Vagina (tissue), 2 donors: Measurements from ENCODE around the gene ANKRD11. TPM values are rescaled to one million over a fixed set of nuclear protein-coding genes. Genes with fewer than 3 reads are reported as not detected.

Source experiments
- DNase-seq, 2 donors: peaks; one replicate each; pipeline ENCODE4 v3.0.0-alpha.2; 2017; ENCODE audit errors: extremely low spot score in 2 of 2
- H3K27ac ChIP-seq: fragments of 200-600 bp; sonication (generic); one replicate; pipeline ENCODE4 v1.5.1; 2019
- H3K27me3 ChIP-seq: fragments of 200-600 bp; sonication (generic); one replicate; pipeline ENCODE4 v1.5.1; 2019
- H3K36me3 ChIP-seq, 2 donors: fragments of 200-600 bp; sonication (generic); one replicate each; pipeline ENCODE4 v1.5.1; 2017 to 2019
- H3K4me1 ChIP-seq: fragments of 200-600 bp; sonication (generic); one replicate; pipeline ENCODE4 v1.5.1; 2019
- H3K4me3 ChIP-seq, 2 donors: fragments of 200-600 bp; sonication (generic); 1 replicate in 1 of 2; 2 replicates in 1 of 2; pipeline ENCODE4 v1.5.1; 2016 to 2019
- H3K9me3 ChIP-seq: fragments of 200-600 bp; sonication (generic); one replicate; pipeline ENCODE4 v1.5.1; 2019
- CTCF ChIP-seq, 3 experiments: fragments of 450-650 bp in 2 of 3; fragments of 200-600 bp in 1 of 3; sonication (generic) in 1 of 3; IDR thresholded peaks; one replicate each; pipeline ENCODE4 v1.5.1; 2017 to 2019; ENCODE audit warnings: antibody characterized with exemption in 3 of 3, mild to moderate bottlenecking in 2 of 3, moderate library complexity in 2 of 3
- POLR2A ChIP-seq, 2 donors: fragments of 450-650 bp; IDR thresholded peaks; one replicate each; pipeline ENCODE4 v1.6.1; 2017; ENCODE audit warnings: antibody characterized with exemption in 2 of 2, mild to moderate bottlenecking in 2 of 2, moderate library complexity in 2 of 2
- POLR2AphosphoS5 ChIP-seq, 2 donors: sonication (generic); formaldehyde crosslinking; IDR thresholded peaks; one replicate each; pipeline ENCODE4 v1.9.0; 2017; ENCODE audit warnings: antibody characterized with exemption in 2 of 2, mild to moderate bottlenecking in 2 of 2, low read depth in 1 of 2; ENCODE audit not compliant: insufficient read depth in 1 of 2
- intact Hi-C: fragments of 100-400 bp; cut with DNase I; formaldehyde crosslinking; loops from one replicate; pipeline ENCODE4 v1.15.1; 2023
- total RNA-seq: library from RNA; depleted of rRNA; stranded (reverse); fragments of >200 nt; gene quantifications from one replicate; pipeline ENCODE4 v1.2.3, GENCODE V29; 2016

Gene ANKRD11
- total RNA-seq, 1 donor from 2014 or later = 135 TPM

DNA sequence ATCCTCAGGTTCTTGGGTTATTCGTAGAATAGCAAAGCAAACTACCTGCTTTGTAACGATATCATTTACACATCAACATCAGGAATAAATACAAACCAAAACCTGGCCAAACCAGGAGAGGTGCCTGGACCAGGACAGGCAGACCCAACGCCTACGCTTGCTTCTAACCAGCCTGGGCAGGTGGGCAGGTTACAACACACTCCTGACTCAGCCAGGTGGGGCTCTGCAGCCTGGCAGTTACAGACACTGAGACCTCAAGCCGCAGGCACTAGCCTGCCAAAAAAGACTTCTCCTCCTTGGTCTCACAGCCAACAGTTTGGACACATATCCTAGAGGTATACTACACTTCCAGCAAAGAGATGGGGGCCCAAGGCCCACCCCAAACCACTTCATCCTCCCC, 14.0 kb downstream of the ANKRD11 start:
- DNase-seq = no peak

DNA sequence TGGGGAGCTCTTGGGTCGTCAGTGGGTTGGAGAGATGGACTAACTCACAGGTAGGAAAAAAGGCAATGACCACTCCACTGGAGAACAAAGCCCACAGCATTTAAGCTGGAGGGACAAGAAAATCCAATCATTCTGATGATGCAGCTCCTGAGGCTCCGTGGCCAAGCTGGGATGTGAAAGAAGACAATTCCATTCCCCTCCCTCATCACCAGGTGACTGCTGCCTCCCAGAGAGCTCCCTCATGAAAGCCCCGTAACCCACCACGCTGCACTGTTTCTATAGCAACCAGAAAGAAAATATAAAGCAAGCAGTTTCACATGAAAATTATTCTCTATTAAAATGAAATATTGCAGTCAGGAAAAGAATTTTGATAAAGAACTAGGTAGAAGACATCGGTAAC, 15.2 kb downstream of the ANKRD11 start:
- Histone ChIP-seq H3K4me3 (no peak overlapping the region), H3K27ac (no peak overlapping the region), H3K36me3 (no peaks in the 10 kb centered on the region), H3K27me3 (no peaks in the 10 kb centered on the region), H3K4me1 (peaks cover 100% of the 10 kb centered on the region), H3K9me3 (no peaks in the 10 kb centered on the region)
- no peak for DNase-seq
- no peak for TF ChIP-seq POLR2A (IDR thresholded peaks at IDR 0.05)
- no peak for TF ChIP-seq CTCF (IDR thresholded peaks at IDR 0.05)
- no peak for TF ChIP-seq POLR2AphosphoS5 (IDR thresholded peaks at IDR 0.05; ENCODE audit: insufficient read depth in 1 of 2, low read depth in 1 of 2)
- intact Hi-C loops = no loop called here

More for the DNA sequence above, 14.0 kb downstream of the ANKRD11 start:
- no peaks in the 10 kb centered on the region for H3K36me3 ChIP-seq
- no peaks in the 10 kb centered on the region for H3K9me3 ChIP-seq
- no peak overlapping the region for H3K27ac ChIP-seq
- intact Hi-C loops = no loop called here
- H3K4me3 ChIP-seq = no peak overlapping the region
- TF ChIP-seq POLR2AphosphoS5 (IDR thresholded peaks at IDR 0.05; ENCODE audit: insufficient read depth in 1 of 2, low read depth in 1 of 2) = peak; percentile 45 to 53
- TF ChIP-seq CTCF (IDR thresholded peaks at IDR 0.05) = no peak
- H3K27me3 ChIP-seq = no peaks in the 10 kb centered on the region
- peaks cover 100% of the 10 kb centered on the region for H3K4me1 ChIP-seq

DNA sequence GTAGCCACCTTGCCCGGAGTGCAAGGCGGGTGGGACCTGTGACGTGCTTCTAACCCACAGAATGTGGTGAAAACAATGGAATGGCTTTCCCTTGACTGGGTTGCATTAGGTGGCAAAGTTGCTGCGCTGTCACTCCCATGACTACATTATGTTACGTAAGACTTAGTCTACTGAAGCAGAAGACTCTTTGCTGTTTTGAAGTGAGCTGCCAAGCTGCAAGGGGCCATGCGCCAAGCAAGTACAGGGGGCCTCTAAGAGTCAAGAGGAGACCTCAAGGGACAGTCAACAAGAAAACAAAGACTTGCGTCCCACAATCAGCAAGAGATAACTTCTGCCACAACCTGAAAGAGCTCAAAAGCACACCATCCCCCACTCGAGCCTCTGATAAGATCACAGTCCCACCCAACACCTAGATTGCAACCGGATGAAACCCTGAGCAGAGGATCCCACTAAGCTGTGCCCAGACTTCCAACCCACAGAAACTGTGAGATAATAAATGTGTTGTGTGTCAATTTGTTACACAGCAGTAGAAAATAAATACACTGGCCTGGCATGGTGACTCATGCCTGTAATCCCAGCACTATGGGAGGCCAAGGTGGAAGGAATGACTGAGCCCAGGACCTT, 16.5 kb downstream of the ANKRD11 start:
- Histone ChIP-seq H3K4me3 (no peak overlapping the region), H3K36me3 (no peaks in the 10 kb centered on the region), H3K9me3 (no peaks in the 10 kb centered on the region), H3K27me3 (no peaks in the 10 kb centered on the region), H3K27ac (no peak overlapping the region), H3K4me1 (peaks cover 95% of the 10 kb centered on the region)
- no peak for DNase-seq
- intact Hi-C loops = no loop called here
- TF ChIP-seq CTCF (IDR thresholded peaks at IDR 0.05) (no peak), POLR2AphosphoS5 (IDR thresholded peaks at IDR 0.05; ENCODE audit: insufficient read depth in 1 of 2, low read depth in 1 of 2) (peak in 1 of 2 donors; percentile 26)

DNA sequence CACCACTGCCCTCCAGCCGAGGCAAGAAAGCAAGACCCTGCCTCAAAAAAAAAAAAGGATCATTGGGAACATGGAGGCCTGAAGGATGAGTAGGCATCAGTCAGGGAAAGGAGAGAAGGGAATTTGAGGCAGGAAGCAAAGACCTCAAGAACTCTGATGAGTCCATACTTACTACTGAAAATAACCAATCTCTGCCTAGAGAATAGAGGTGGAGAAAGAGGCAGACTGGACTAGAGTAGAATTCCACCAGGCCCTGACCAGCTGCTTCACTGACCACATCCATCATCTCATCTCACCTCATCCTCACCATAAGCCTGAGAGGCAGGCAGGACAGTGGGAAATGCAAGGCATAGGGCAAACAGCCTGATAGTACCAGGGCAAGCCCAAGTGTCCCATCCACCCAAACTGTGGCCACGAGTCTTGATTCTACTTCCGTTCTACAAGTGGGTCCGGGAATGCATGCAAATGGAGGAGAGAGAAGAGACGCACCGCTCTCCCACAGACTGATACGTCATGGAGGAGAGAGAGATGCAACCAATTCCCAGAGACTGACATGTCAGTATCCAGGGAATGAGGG, 17.1 kb downstream of the ANKRD11 start:
- intact Hi-C loops = no loop called here
- H3K36me3 ChIP-seq = no peaks in the 10 kb centered on the region
- DNase-seq = no peak
- no peaks in the 10 kb centered on the region for H3K27me3 ChIP-seq
- peaks cover 95% of the 10 kb centered on the region for H3K4me1 ChIP-seq
- H3K9me3 ChIP-seq = no peaks in the 10 kb centered on the region
- no peak overlapping the region for H3K27ac ChIP-seq
- TF ChIP-seq CTCF (IDR thresholded peaks at IDR 0.05) (no peak), POLR2AphosphoS5 (IDR thresholded peaks at IDR 0.05; ENCODE audit: insufficient read depth in 1 of 2, low read depth in 1 of 2) (no peak), POLR2A (IDR thresholded peaks at IDR 0.05) (no peak)
- no peak overlapping the region for H3K4me3 ChIP-seq

DNA sequence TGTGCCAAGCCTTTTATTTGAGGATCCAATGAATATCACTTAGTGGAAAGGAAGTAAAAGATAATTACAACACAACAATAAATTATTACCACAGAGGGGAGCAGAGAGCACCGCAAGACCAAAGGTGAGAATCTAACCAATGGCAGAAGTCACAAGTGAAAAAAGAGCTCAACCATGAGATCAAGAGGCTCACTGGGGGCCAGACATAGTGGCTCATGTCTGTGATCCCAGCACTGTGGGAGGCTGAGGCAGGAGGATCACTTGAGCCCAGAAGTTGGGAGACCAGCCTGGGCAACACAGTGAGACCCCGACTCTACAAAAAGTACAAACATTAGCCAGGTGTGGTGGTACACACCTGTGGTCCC, 17.7 kb downstream of the ANKRD11 start:
- H3K4me3 ChIP-seq = no peak overlapping the region
- TF ChIP-seq POLR2A (IDR thresholded peaks at IDR 0.05) (no peak), CTCF (IDR thresholded peaks at IDR 0.05) (no peak), POLR2AphosphoS5 (IDR thresholded peaks at IDR 0.05; ENCODE audit: insufficient read depth in 1 of 2, low read depth in 1 of 2) (no peak)
- DNase-seq = no peak
- no peak overlapping the region for H3K27ac ChIP-seq
- peaks cover 92% of the 10 kb centered on the region for H3K4me1 ChIP-seq
- no peaks in the 10 kb centered on the region for H3K9me3 ChIP-seq
- intact Hi-C loops = no loop called here
- H3K27me3 ChIP-seq = no peaks in the 10 kb centered on the region
- no peaks in the 10 kb centered on the region for H3K36me3 ChIP-seq
